Dedifferentiated amniotic fluid mesenchymal stem cell (primary cell): Measurements from ENCODE around the gene STX1B.

ENCODE experiments used
- DNase-seq: peaks from one replicate; pipeline ENCODE4 v3.0.0-alpha.2; 2016; ENCODE audit errors: extremely low spot score

STX1B gene

DNA sequence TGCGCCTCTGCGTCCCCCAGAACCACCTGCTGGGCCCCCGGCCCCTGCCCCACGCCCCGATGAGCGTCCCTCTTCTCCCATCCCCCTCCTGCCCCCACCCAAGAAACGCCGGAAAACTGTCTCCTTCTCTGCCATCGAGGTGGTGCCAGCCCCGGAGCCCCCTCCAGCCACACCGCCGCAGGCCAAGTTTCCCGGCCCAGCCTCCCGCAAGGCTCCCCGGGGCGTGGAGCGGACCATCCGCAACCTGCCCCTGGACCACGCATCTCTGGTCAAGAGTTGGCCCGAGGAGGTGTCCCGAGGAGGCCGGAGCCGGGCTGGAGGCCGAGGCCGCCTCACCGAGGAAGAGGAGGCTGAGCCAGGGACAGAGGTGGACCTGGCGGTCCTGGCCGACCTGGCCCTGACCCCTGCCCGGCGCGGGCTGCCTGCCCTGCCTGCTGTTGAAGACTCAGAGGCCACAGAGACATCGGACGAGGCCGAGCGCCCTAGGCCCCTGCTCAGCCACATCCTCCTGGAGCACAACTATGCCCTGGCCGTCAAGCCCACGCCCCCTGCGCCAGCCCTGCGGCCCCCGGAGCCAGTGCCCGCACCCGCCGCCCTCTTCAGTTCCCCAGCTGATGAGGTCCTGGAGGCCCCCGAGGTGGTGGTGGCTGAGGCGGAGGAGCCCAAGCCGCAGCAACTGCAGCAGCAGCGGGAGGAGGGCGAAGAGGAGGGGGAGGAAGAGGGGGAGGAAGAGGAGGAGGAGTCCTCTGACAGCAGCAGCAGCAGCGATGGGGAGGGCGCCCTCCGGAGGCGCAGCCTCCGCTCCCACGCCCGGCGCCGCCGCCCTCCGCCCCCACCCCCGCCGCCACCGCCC, 31.0 kb downstream of the STX1B start:
- DNase-seq, result no peak

DNA sequence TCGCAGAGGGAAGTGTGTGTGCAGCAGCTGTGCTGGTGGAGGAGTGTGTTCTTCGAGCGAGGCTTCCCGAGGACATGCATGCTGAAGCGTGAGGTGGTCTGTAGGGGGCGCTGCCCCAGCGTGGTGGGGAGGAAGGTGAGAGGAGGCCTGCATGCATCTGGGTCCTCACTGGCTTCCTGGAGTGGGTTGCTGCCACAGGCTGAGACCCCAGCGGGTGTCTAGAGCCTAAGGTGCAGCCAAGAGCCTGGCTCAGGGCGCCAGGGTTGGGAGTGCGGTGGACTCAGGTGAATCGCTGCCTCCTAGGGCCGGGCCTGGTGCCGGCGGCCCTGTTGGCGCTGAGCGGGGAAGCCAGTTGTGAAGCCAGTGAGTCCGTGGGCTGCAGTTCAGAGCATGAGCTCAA, 32.9 kb downstream of the STX1B start:
- no peak for DNase-seq

DNA sequence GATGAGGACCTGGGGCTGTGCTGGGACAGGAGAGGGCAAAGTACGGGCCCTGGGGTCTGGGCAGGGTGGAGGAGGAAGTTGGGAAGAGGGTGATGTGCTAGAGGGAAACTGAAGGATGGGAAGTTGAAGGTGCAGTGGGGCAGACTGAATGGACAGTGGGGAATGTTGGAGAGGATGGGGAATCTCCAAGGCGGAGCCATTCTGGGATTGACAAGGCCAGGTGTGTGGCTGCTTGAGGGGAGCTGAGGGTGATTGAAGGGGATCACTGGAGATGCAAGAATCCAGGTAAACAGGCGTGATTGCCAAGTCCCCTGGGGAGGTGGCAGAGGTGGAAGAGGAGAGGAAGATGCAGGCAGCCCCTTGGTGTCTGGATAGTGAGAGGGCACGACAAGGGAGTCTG, 34.0 kb downstream of the STX1B start:
- DNase-seq, result no peak

DNA sequence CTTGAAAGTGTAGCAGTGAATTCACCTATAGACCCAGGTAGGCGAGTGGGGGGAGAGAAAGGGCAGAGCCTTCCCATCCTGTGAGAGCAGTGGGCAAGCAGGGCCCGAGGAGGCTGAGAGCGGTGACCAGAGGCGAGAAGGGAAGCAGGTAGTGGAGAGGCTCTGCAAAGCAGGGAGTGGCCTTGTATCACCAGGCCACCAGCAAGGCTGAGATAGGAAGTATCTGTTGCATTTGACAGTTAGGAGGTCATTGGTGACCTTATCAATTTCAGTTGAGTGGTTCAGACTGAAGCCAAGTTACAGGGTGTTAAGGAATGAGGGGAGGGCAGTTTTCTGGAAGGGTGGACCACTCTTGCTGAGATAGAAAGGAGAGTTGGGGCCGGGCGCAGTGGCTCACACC, 36.1 kb downstream of the STX1B start:
- no peak for DNase-seq

GRCh38 chr16:30972872-30973271, 37.6 kb downstream of the STX1B start:
- DNase-seq, result no peak

GRCh38 chr16:30971298-30971697, 39.1 kb downstream of the STX1B start:
- no peak for DNase-seq

DNA sequence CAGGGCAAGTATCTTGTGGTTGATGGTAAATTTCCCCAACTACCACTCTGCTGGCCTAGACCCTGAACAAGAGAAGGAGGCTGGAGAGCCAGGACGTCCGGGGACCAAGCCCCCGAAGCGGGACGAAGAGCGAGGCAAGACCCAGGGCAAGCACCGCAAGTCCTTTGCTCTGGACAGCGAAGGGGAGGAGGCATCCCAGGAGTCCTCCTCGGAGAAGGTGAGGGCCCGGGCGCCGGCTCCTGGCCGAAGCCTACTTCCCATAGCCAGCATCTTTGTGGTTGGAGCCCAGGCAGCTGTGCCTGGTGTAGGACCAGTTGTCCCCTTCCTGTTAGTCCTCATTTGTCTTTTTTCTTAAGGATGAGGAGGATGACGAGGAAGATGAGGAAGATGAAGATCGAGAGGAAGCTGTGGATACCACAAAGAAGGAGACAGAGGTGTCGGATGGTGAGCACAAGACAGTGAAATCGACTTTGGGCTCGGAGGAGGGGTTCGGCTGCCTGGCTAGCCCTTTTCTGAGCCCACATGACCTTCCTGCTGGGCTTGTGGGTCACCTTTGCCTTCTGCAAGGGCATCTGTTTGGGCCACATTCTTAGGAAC, 41.1 kb downstream of the STX1B start:
- DNase-seq, result no peak

DNA sequence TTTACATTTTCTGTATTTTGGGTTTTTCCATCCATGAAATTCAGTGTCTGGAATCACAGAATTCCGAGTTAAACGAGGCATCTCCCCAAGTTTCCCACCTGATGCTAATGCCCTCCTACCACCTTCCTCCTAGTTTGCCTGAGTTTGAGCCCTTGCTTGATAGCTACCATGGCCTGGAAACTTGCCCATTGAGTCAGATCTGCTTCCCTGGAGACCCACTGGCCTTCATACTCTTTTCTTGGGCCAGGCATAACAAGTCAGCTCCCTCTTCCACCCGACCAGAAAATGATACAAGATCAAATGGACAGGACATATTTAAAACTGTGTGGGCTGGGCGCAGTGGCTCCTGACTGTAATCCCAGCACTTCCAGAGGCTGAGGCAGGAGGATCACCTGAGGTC, 42.6 kb downstream of the STX1B start:
- no peak for DNase-seq

DNA sequence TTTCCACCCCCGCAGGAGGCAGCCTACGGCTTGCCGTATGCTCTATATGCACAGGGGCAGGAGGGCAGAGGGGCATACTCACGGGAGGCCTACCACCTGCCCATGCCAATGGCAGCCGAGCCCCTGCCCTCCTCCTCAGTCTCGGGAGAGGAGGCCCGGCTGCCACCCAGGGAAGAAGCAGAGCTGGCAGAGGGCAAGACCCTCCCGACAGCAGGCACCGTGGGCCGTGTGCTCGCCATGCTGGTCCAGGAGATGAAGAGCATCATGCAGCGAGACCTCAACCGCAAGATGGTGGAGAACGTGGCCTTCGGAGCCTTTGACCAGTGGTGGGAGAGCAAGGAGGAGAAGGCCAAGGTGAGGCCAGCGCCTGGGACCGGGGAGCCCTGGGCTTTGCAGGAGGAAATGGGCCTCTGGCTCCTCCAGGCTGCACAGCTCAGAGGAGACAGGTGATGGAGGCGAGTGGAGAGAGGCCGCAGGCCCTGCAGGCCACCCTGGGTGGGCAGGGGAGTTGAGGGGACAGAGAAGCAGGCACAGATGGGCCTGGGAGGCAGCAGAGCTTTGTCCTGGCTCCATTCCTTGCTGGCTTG, 44.3 kb downstream of the STX1B start:
- no peak for DNase-seq

GRCh38 chr16:30965436-30965835, 45.0 kb downstream of the STX1B start:
- no peak for DNase-seq

- no peak for DNase-seq
These were observed 45.7 kb downstream of the STX1B start for GRCh38 chr16:30964574-30965226.

DNA sequence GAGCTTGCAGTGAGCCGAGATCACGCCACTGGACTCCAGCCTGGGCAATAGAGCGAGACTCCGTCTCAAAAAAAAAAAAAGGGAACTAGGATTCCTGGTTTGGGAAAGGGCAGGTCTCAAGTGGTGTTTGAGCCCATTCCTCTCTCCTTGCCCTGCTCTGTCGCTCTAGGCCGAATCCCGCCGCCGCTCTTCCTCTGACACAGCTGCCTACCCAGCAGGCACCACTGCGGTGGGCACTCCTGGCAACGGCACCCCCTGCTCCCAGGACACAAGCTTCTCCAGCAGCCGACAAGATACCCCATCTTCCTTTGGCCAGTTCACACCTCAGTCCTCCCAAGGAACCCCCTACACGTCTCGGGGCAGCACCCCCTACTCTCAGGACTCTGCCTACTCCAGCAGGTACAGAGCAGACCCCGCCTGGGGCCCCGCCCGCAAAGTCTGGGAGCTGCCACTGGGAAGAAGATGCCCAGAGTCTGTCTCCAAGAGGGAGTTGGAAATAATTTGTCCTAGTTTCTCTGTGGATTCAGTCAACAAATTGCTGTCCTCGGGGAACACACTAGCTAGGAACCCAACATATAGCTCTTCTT, 46.4 kb downstream of the STX1B start:
- DNase-seq, result no peak

GRCh38 chr16:30961384-30961783, 49.1 kb downstream of the STX1B start:
- DNase-seq, result no peak

DNA sequence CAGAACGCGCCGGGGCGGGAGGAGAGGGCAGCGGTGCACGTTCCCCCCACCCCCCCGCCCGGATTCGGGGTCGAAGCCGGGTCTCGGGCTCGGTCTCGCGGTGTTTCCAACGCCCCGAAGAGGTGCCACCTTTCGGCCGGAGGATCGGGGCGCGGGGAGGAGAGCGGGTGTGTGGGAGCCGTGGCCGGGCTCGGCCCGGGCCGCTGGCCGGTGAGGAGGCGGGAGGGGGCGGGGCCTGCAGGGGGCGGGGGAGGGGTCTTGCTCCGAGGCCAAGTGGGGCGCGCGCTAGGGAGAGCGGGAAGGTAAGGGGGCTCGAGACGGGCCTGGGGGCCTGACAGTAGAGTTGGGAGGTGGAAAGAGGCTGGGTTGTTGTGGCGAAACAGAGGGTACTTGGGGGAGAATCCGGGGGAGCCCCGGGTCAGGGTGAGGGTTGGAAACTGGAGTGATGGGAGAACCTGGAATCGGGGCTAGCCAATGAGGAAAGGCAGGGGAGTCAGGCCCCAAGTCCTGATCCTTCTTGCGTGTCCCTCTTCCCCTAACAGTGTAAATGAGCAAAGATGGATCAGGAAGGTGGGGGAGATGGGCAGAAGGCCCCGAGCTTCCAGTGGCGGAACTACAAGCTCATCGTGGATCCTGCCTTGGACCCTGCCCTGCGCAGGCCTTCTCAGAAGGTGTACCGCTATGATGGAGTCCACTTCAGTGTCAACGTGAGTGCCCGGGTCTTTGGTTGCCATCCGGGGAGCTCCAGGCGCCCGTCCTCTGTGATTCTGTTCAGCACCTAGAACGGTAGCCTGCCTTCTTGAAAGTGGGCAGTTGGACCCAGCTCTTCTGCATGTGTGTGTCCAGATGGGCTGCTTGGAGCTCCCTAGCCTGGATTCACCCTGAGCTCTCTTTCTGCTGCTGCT, 52.0 kb downstream of the STX1B start:
- DNase-seq, result peak; percentile 21

DNA sequence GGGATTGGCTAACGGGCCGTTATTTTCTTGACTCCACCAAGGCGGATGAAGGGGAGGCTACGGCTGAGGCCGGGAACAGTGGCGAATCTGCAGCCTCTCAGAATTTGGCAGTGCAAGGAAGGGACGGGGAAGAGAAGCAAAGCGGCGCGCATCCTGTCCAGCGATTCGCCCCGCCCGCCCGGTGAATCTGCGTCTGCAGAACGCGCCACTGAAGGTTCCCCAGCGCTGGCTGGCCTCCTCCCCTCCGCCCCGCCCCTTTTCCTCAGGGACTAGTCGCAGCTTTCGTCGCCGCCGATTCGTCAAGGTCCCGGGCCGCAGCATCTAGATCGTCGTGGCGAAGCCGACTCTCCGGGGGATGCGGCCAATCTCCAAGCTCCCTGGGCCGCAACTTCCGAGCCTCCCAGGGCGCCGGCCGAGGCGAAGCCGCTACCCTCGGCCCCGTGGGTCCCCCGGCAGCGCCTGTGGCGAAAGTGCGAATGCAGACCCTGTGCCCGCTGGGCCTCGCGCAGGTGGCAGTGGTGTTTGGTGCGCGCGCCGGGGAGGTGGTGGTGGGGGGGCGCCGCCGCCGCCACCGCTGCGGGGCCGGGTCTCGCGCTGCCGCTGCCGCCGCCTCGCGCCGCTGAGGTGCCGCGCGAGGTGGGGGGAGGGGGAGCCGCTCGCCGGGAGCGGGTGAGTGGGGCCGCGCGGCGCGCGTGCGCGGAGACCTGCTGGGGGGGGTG, 52.8 kb downstream of the STX1B start, which contains the start of gene SETD1A:
Gene SETD1A, plus strand, starts transcription at position 299 of the 719 bp plus-strand sequence. CDS start 978 bp downstream, outside the sequence.
- DNase-seq, result peak; percentile 94

DNA sequence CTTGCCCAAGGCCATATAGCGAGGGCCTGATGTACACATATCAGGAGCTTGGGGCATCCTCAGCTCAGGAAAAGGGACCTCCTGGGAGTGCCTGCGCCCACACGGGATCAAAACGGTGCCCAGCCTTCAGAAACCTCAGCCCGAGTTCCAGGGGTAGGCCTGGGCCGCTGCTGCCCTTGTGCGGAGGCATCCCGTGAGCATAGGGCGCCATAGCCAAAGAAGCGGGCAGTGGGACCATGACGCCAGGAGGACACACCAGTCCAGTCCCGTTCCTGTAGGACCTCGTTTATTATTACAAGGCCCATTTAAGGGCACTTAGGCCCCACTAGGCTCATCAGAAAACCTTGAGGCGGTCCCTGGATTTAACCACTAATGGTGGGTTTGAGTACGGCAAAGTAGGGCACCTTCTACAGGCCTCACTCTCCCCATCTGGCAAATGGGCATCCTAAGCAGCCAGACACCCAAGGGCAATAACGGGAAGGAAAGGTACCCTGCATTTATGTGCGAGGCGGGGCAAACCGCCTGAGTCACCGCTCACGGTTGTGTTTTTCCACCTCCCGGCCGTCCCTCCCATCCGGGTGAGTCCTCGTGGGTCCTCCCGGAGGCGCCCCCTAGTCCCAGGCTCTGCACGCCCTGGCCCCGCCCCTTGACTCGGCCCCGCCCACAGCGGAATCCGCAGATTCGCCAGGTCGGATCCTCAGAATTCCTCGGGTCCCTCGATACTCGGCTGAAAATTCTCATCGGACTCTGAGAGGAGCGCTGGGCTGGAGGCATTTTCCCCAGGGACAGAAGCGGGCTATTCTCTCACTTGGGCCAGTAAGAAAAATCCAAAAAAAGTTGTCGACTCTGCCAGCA, 53.6 kb downstream of the STX1B start:
- peak; percentile 63 for DNase-seq

- DNase-seq, result no peak
These were observed 55.4 kb downstream of the STX1B start for GRCh38 chr16:30954993-30955392.

- peak; percentile 34 for DNase-seq
These were observed 56.8 kb downstream of the STX1B start for GRCh38 chr16:30953511-30954124.

GRCh38 chr16:30953111-30953510, 57.3 kb downstream of the STX1B start:
- no peak for DNase-seq
